ENCODE measurements around the gene TNKS1BP1.
A peak's percentile ranks its signal among the peaks of the same experiment; 100 is the strongest.
"Not testable (repeated sequence)": the region's sequence is repeated elsewhere in the genome, so short reads cannot be mapped to it uniquely, and the experiment has no call there.

Gene TNKS1BP1

GRCh38 chr11:57353036-57353435 lies 28.3 kb upstream of the TNKS1BP1 start:
- no peak for DNase-seq

- DNase-seq: peak; percentile 89
Measured at GRCh38 chr11:57349491-57350274, 24.9 kb upstream of the TNKS1BP1 start.

DNA sequence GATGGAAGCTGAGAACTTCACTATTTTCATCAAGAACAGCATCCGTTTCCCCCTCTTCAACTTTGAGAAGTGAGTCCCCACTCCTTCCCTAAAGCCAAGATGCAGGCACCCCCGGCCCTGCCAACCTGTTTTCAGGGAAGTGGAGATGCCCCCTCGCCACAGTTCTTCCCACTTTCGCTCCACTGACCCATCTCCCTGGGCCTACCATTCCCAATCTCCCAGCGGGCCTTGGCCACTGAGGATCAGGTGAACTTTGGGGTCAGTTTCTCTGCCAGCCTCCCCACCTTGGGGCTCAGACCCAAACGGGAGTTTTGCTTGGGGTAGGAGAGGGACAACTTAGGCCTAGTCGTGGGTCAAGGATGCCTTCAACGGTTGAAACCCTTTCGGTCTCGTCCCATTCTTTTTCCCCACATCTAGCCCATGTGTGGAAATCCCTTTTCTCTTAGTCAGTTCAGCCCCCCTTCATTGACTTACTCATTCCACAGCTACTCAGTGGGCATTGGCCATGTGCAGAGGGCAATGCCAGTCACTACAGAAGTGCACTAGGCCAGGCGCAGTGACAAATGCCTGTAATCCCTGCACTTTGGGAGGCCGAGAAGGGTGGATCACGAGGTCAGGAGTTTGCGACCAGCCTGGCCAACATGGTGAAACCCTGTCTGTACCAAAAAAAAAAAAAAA lies 24.0 kb upstream of the TNKS1BP1 start:
- no peak for DNase-seq

GRCh38 chr11:57348052-57348451 lies 23.3 kb upstream of the TNKS1BP1 start:
- no peak for DNase-seq

DNA sequence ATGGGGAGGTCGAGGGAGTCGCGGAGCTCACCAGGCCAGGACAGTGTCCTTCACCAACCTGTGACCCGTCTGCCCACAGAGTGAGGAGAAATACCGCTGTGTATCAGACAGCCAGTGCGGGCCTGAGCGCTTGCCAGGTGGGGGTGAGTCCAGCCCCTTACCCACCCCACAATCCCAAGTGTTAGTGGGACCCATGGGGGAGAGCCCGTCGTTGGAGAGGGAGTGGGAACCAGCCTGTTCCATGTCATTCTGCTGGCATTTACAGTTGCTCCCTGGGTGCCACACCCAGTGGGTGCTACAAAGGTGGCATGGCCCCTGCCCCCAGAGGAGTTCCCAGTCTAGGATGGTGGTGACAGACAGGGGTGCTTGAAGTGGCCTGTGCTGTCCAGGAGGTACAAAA lies 22.6 kb upstream of the TNKS1BP1 start:
- no peak for DNase-seq

- peak; percentile 51 for DNase-seq
Measured at GRCh38 chr11:57345555-57346211, 20.9 kb upstream of the TNKS1BP1 start.

DNA sequence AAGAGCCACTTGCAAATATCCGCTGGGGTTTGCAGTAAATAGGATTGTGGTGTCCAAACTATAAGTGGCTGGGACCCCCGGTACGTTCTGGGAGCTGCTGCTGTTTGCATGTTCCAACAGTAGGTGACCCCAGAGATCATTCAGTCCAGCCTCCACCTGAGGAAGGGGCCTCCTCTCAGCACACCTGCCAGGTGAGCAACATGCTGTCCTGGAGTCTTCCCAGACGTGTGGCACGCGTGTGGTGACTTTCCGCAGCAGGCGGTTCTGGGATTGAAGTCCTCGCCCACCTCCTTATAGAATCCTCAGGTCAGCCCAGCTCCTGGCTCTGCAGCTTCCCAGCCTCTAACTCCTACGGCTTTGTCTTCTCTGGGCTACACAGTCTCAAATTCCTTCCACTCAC lies 20.1 kb upstream of the TNKS1BP1 start:
- DNase-seq: no peak

GRCh38 chr11:57343825-57344224 lies 19.1 kb upstream of the TNKS1BP1 start:
- no peak for DNase-seq

DNA sequence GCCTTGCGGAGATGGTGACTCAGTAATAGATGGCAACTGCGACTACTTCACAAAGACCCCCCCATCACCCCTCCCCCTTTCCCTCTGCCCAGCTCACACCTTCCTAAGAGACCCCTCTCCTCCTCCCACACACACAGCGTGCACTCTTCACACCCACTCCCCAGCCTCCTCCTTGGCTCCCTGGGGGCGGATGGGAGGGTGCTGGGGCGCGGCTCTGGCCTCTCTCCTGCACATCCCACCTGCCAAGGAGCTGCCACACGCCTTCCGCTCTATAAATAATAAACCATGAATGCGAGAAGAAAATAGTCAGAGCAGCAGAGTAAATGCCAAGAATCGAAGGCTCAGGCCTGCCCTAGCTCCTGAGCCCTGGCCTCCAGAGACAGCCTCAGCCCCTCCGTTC lies 17.9 kb upstream of the TNKS1BP1 start:
- DNase-seq: no peak

DNA sequence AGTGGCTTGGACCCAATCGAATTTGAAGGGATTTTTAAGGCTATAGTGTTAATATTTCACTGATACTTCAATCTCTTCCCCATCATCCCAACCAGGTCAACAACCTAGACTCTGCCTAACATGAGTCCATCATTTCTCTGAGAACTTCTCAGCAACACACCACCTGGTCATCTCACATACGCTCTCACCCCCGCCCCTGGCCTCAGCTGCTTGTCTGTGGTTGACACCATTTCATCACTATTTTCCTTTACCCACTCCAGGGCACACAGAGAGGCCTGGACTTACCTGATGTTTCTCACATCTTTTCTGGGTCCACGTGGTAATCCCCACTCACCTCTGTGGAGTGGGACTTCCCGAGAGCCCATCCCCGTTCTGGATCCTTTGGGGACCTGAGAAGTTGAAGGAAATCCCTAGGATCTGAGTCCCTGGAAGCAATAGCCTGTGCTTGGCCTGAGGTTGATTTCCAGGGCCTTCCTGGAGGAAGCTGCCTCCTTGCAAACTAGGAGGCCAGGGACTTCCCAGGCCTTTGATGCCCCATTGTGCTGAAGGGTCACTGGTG lies 16.6 kb upstream of the TNKS1BP1 start:
- DNase-seq: no peak

GRCh38 chr11:57340039-57340615 lies 15.4 kb upstream of the TNKS1BP1 start:
- peak; percentile 71 for DNase-seq

DNA sequence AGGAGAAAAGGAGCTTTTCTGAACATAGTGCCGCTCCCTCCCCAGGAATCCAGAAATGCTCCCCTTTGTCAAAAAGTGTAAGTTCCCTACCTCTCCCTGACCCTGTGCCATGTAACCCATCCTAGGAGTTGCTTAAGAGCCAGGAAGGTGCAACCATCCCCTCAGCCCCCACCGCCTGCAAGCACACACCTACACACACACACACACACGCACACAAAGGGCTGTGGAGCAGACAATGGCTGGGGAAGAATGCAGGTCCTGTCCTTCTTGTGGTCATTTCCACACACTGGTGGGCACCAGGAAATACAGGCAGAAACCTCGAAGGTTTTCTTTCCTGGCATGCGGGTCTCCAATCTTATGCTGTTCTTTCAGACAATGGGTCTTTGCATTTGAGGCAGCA lies 14.6 kb upstream of the TNKS1BP1 start:
- DNase-seq: peak; percentile 34

DNA sequence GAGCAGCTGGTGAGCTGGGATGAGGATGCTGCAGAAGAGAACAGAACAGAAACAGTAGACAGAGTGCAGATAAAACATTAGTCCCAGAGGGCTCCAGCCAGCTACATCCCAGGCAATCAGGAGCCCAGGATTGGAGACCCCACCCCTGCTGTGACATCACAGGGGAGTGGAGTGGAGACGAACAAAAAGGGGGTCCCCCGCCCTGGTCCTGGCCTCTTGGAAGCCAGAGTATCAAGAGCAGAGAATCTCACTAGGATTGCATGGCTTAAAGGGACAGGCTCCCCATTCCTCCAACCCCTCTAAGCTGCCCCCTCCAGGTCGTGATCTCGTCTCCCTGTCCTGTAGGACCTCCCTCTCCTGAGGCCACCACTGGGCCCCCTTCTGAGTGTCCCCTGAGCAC lies 13.4 kb upstream of the TNKS1BP1 start, which contains the start of gene P2RX3:
TSS of gene P2RX3 (plus strand) at position 211 of the 400 bp plus-strand sequence. CDS start 199 bp downstream, outside the sequence.
- peak; percentile 54 for DNase-seq

- DNase-seq: not testable (repeated sequence)
Measured at GRCh38 chr11:57336856-57337255, 12.1 kb upstream of the TNKS1BP1 start.

DNA sequence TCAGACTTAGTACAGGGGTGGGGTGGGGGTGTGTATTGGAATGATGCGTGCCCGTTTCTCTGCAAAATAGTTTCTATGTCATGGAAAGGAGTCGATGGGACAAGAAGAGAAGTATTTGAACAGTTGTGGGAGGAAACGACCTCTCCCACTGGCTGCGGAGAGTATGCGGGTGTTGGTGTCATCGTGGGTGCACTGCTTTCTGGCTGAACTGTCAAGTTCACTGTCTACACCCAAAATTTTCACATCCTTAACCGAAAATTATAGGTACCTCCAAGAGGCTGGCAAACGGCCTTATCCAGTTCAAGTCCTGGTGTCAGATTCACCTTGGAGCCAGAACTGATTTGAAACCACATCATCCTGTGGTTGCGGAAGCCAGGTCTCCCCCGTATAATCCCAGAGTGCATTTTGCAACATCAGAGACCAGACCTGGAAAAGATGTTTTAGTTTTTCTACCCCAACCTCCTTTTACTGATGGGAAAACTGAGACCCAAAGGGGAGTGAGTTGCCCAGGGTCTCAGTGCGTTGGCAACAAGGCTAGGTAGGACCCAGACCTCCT lies 11.4 kb upstream of the TNKS1BP1 start:
- DNase-seq: no peak

GRCh38 chr11:57335343-57336110 lies 10.8 kb upstream of the TNKS1BP1 start, which contains the start of gene SSRP1:
SSRP1 (minus strand) TSS chr11:57335892; CDS start chr11:57335121, 771 bp downstream.
- DNase-seq: peak; percentile 84

- peak; percentile 78 for DNase-seq
Measured at GRCh38 chr11:57335023-57335342, 10.2 kb upstream of the TNKS1BP1 start.

- DNase-seq: no peak
Measured at GRCh38 chr11:57332694-57333440, 8.1 kb upstream of the TNKS1BP1 start.

DNA sequence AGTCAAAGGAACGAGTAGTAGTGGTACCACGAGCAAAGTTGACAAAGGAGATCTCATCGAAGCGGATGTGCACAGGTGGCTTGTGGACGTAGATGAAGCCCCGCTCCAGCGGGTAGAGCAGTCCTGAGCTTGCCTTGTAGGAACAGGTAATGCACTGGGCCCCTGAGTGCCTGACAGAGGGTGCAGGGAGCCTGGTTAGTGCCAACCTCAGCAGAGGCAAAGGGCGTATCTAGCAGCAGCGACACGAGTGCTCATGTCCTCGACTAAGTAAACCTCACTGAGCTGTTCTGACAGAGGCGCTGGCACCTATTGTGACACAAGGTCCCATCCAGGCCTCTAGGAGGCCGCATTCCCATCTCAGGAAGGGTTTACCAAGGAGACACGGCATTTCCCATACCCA lies 7.0 kb upstream of the TNKS1BP1 start:
- DNase-seq: no peak

DNA sequence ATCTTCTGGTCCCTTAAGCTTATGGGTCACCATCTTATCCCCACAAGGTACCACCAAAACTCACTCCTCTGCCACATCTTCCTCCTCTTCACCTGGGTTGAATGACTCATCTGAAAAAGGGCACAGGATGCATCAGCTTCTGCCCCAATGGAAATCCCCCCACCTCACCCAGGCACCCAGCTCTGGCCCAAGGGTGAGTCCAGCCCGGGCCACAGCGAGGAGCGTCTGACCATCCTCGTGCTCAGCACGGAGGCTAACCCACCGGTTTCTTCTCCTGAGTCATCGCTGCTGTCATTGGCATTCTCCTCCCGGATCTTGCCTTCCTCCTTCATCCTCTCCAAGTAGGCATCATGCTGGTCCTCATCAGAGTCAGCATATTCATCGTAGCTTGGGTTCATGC lies 5.3 kb upstream of the TNKS1BP1 start:
- no peak for DNase-seq

DNA sequence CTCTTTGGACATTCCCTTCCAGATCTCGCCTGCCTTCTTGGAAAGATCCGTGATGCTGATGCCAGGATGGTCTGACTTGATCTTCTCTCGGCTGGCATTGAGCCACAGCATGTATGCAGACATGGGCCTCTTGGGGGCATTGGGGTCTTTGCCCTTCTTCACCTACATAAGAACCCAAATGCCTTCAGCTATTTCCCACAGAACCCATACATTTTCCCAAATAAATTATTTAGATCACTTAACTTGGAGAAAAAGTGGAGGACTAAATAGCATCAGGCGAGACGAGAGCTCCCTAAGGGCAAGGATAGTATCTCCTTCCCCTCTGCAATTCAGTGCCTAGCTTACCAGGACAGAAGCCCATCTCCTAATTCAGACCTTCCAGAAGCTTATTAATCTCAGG lies 3.0 kb upstream of the TNKS1BP1 start:
- no peak for DNase-seq
